Mesenchymal stem cell (in vitro differentiated cells and primary cell): ENCODE results near the gene PNKD.
A peak's percentile ranks its signal among the peaks of the same experiment; 100 is the strongest.

Experiments
- DNase-seq: peaks from one replicate; pipeline ENCODE4 v3.0.0-alpha.2; 2013
- H2AFZ ChIP-seq: one replicate; pipeline ENCODE4 v1.6.1; 2013; ENCODE audit warnings: low read depth, mild to moderate bottlenecking, control low read depth, inconsistent platforms, low read length, moderate library complexity
- H2AK5ac ChIP-seq: 2 replicates; pipeline ENCODE4 v1.6.1; 2013; ENCODE audit warnings: low read length, moderate library complexity, mild to moderate bottlenecking, inconsistent platforms; ENCODE audit not compliant: severe bottlenecking
- H2BK120ac ChIP-seq: one replicate; pipeline ENCODE4 v1.6.1; 2013; ENCODE audit warnings: low read depth, mild to moderate bottlenecking, inconsistent platforms, low read length, moderate library complexity
- H2BK12ac ChIP-seq, 2 experiments: one replicate each; pipeline ENCODE4 v1.6.1; 2013; ENCODE audit warnings: inconsistent platforms in 2 of 2, low read length in 2 of 2, mild to moderate bottlenecking in 2 of 2, moderate library complexity in 2 of 2, control low read depth in 1 of 2
- H2BK15ac ChIP-seq: one replicate; pipeline ENCODE4 v1.6.1; 2013; ENCODE audit warnings: mild to moderate bottlenecking, low read depth, inconsistent platforms; ENCODE audit not compliant: poor library complexity, severe bottlenecking
- H2BK5ac ChIP-seq: 2 replicates; pipeline ENCODE4 v1.6.1; 2013; ENCODE audit warnings: low read depth, mild to moderate bottlenecking, low read length, control low read depth, inconsistent platforms; ENCODE audit not compliant: poor library complexity, severe bottlenecking
- H3K14ac ChIP-seq, 2 experiments: one replicate each; pipeline ENCODE4 v1.6.1; 2013; ENCODE audit warnings: inconsistent platforms in 2 of 2, low read length in 2 of 2, control low read depth in 1 of 2, mild to moderate bottlenecking in 1 of 2, moderate library complexity in 1 of 2
- H3K18ac ChIP-seq, 2 experiments: one replicate each; pipeline ENCODE4 v1.6.1; 2013; ENCODE audit warnings: inconsistent platforms in 2 of 2, low read length in 2 of 2, control low read depth in 1 of 2, low read depth in 1 of 2, mild to moderate bottlenecking in 1 of 2
- H3K23ac ChIP-seq, 2 experiments: one replicate each; pipeline ENCODE4 v1.6.1; 2013; ENCODE audit warnings: inconsistent platforms in 2 of 2, low read length in 2 of 2, mild to moderate bottlenecking in 2 of 2, moderate library complexity in 2 of 2, control low read depth in 1 of 2
- H3K27ac ChIP-seq: 2 replicates; pipeline ENCODE4 v1.5.1; 2013; ENCODE audit warnings: mild to moderate bottlenecking, moderate library complexity, low read length, control low read depth, inconsistent platforms; ENCODE audit not compliant: poor library complexity, severe bottlenecking
- H3K27me3 ChIP-seq, 2 experiments: 2 replicates each; pipeline versions ENCODE4 v1.6.1 to v1.7.0; 2013; ENCODE audit warnings: low read length in 2 of 2, mild to moderate bottlenecking in 2 of 2, moderate library complexity in 2 of 2, control low read depth in 1 of 2, inconsistent platforms in 1 of 2; ENCODE audit not compliant: control insufficient read depth in 1 of 2, insufficient read depth in 1 of 2
- H3K36me3 ChIP-seq, 2 experiments: 2 replicates each; pipeline versions ENCODE4 v1.6.1 to v1.7.0; 2013; ENCODE audit warnings: low read length in 2 of 2, control low read depth in 1 of 2, inconsistent platforms in 1 of 2, low read depth in 1 of 2, mild to moderate bottlenecking in 1 of 2; ENCODE audit not compliant: insufficient read depth in 2 of 2, control insufficient read depth in 1 of 2
- H3K4ac ChIP-seq, 2 experiments: one replicate each; pipeline ENCODE4 v1.6.1; 2013; ENCODE audit warnings: inconsistent platforms in 2 of 2, low read length in 2 of 2, mild to moderate bottlenecking in 2 of 2, moderate library complexity in 2 of 2, control low read depth in 1 of 2, low read depth in 1 of 2
- H3K4me1 ChIP-seq: 2 replicates; pipeline ENCODE4 v1.6.1; 2013; ENCODE audit warnings: low read depth, low read length, control low read depth; ENCODE audit not compliant: control insufficient read depth, insufficient read depth
- H3K4me2 ChIP-seq: 2 replicates; pipeline ENCODE4 v1.6.1; 2013; ENCODE audit warnings: low read length, mild to moderate bottlenecking, inconsistent platforms; ENCODE audit not compliant: poor library complexity, severe bottlenecking
- H3K4me3 ChIP-seq, 2 experiments: 2 replicates each; pipeline versions ENCODE4 v1.5.1 to v1.7.0; 2013; ENCODE audit warnings: low read length in 2 of 2, mild to moderate bottlenecking in 2 of 2, control low read depth in 1 of 2, low read depth in 1 of 2; ENCODE audit not compliant: insufficient read depth in 1 of 2
- H3K79me1 ChIP-seq: replicated peaks from 2 replicates; pipeline ENCODE4 v1.6.1; 2013; ENCODE audit warnings: mild to moderate bottlenecking, control low read depth, low read length, inconsistent platforms; ENCODE audit not compliant: poor library complexity, severe bottlenecking
- H3K9ac ChIP-seq: 2 replicates; pipeline ENCODE4 v1.7.0; 2013; ENCODE audit warnings: mild to moderate bottlenecking, low read length, moderate library complexity
- H3K9me3 ChIP-seq: 2 replicates; pipeline ENCODE4 v1.7.0; 2013; ENCODE audit warnings: mild to moderate bottlenecking, low read length; ENCODE audit not compliant: control insufficient read depth
- H4K8ac ChIP-seq: one replicate; pipeline ENCODE4 v1.6.1; 2013; ENCODE audit warnings: inconsistent platforms, mild to moderate bottlenecking, low read length, moderate library complexity
- H4K91ac ChIP-seq: one replicate; pipeline ENCODE4 v1.6.1; 2013; ENCODE audit warnings: mild to moderate bottlenecking, low read length, inconsistent platforms
- WGBS: methylation state at CpG from one replicate; pipeline ENCODE4 v1.1.7; 2013; ENCODE audit warnings: mixed read lengths; 5-methylcytosine and 5-hydroxymethylcytosine counted together

Gene PNKD

DNA sequence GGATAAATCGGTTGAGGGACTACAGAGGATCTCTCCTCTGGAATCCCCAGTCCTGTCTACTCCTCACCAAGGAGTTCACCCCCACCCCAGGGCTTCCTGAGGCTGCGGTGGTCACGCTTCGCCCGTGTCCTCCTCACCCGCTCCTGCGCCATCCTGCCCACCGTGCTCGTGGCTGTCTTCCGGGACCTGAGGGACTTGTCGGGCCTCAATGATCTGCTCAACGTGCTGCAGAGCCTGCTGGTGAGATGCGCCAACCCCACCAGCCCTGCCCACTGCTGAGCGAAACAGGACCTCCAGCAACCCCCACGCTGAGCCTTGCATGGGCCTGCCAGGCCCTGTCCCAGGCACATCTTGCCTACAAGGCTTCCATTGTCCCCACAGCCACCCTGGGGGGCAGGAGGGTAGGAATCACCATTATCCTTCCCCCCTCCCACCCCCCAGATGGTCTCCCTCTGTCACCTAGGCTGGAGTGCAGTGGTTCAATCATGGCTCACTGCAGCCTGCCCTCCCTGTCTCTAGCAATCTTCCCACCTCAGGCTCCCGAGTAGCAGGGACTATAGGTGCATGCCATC is 122.7 kb downstream of the PNKD start:
- H3K14ac ChIP-seq, result no peak overlapping the region
- no peak overlapping the region for H3K23ac ChIP-seq
- H3K4me2 ChIP-seq, result no peak overlapping the region
- peaks cover 25% of the 10 kb centered on the region for H3K4me1 ChIP-seq
- no peak overlapping the region for H4K8ac ChIP-seq
- peaks cover 0 to 3% of the 10 kb centered on the region in 2 experiments for H3K27me3 ChIP-seq
- no peaks in the 10 kb centered on the region for H3K36me3 ChIP-seq
- no peak overlapping the region for H2BK12ac ChIP-seq
- peak overlapping the region; percentile 67 for H4K91ac ChIP-seq
- DNase-seq, result no peak
- H2BK15ac ChIP-seq, result no peak overlapping the region
- no peak overlapping the region for H3K18ac ChIP-seq
- H3K9ac ChIP-seq, result no peak overlapping the region
- H2BK120ac ChIP-seq, result no peak overlapping the region
- no peaks in the 10 kb centered on the region for H3K79me1 ChIP-seq
- H3K4ac ChIP-seq, result no peak overlapping the region
- H2BK5ac ChIP-seq, result no peak overlapping the region
- no peak overlapping the region for H3K27ac ChIP-seq
- H2AK5ac ChIP-seq, result no peak overlapping the region
- H2AFZ ChIP-seq, result no peak overlapping the region
- 89% methylated on average over 16 of the region's 16 CpGs for WGBS
- no peaks in the 10 kb centered on the region for H3K9me3 ChIP-seq
- H3K4me3 ChIP-seq, result no peak overlapping the region

DNA sequence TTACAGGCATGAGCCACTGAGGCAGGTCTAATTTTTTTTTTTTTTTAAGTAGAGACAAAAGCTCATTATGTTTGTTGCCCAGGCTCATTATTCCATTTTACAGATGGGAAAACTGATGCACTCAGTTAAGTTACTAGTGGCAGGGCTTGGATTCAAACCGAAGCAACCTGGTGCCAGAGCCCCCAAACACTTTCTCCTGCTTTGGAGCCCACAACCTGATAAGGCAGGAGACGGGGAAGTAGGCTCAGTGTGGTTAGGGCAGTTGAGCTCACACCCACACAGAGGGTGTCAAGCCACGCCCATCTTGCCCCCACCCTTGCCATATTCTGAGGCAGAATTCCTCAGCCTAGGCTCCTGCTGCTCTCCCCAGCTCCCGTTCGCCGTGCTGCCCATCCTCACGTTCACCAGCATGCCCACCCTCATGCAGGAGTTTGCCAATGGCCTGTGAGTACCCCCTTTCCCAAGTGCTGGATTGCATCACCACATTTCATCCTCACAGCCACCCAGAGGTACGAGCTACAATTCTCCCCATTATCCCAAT is 123.5 kb downstream of the PNKD start:
- 65% methylated on average over 8 of the region's 8 CpGs for WGBS

DNA sequence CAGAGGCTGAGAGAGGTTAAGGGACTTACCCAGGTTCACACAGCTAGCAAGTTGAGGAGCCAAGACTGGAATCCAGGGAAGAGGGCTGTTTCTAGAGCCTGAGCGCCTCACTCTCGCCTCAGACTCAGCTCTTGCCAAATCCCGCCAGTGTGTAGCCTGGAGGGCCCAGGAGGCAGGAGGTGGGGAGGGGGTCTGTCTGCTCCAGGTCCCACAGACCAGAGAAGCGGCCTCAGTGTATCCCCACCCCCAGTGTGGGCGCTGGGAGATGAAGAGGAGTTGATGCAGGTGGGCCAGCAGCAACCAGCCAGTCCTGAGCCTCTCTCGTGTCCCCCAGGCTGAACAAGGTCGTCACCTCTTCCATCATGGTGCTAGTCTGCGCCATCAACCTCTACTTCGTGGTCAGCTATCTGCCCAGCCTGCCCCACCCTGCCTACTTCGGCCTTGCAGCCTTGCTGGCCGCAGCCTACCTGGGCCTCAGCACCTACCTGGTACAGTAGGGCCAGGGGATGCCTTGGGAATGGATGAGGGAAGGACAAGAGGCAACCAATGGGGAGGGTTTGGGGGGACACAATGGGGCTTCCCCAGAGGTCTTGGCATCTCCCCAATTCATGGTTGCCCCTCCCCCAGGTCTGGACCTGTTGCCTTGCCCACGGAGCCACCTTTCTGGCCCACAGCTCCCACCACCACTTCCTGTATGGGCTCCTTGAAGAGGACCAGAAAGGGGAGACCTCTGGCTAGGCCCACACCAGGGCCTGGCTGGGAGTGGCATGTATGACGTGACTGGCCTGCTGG is 124.2 kb downstream of the PNKD start:
- Histone ChIP-seq H2BK120ac (no peak overlapping the region), H3K36me3 (no peaks in the 10 kb centered on the region), H3K27ac (no peak overlapping the region), H3K14ac (no peak overlapping the region), H3K4me1 (peaks cover 37% of the 10 kb centered on the region), H3K79me1 (no peaks in the 10 kb centered on the region), H2BK5ac (no peak overlapping the region), H3K27me3 (peaks cover 0 to 3% of the 10 kb centered on the region in 2 experiments), H2AK5ac (no peak overlapping the region), H3K18ac (no peak overlapping the region), H2BK12ac (peak overlapping the region; percentile 12 to 59), H3K9ac (no peak overlapping the region), H3K9me3 (no peaks in the 10 kb centered on the region), H3K4ac (peak overlapping the region in 1 of 2 experiments; percentile 75), H3K4me3 (no peak overlapping the region), H2AFZ (no peak overlapping the region), H4K8ac (peak overlapping the region; percentile 48), H4K91ac (peak overlapping the region; percentile 55), H3K23ac (no peak overlapping the region), H3K4me2 (no peak overlapping the region), H2BK15ac (peak overlapping the region; percentile 33)
- 94% methylated on average over 13 of the region's 13 CpGs for WGBS
- DNase-seq, result no peak

More for the DNA sequence above, 123.5 kb downstream of the PNKD start:
- peak overlapping the region; percentile 55 for H4K91ac ChIP-seq
- no peak overlapping the region for H3K4me2 ChIP-seq
- H3K4ac ChIP-seq, result peak overlapping the region in 1 of 2 experiments; percentile 51
- no peak overlapping the region for H3K4me3 ChIP-seq
- peaks cover 0 to 3% of the 10 kb centered on the region in 2 experiments for H3K27me3 ChIP-seq
- H3K9ac ChIP-seq, result no peak overlapping the region
- H3K79me1 ChIP-seq, result no peaks in the 10 kb centered on the region
- no peak overlapping the region for H2AK5ac ChIP-seq
- H2AFZ ChIP-seq, result no peak overlapping the region
- no peaks in the 10 kb centered on the region for H3K9me3 ChIP-seq
- H3K18ac ChIP-seq, result no peak overlapping the region
- no peak overlapping the region for H2BK5ac ChIP-seq
- H3K4me1 ChIP-seq, result peaks cover 32% of the 10 kb centered on the region
- no peaks in the 10 kb centered on the region for H3K36me3 ChIP-seq
- peak overlapping the region in 1 of 2 experiments; percentile 3 for H2BK12ac ChIP-seq
- peak overlapping the region in 1 of 2 experiments; percentile 54 for H3K23ac ChIP-seq
- no peak overlapping the region for H3K27ac ChIP-seq
- no peak overlapping the region for H4K8ac ChIP-seq
- no peak overlapping the region for H3K14ac ChIP-seq
- no peak overlapping the region for H2BK120ac ChIP-seq
- peak overlapping the region; percentile 33 for H2BK15ac ChIP-seq
- DNase-seq, result no peak

DNA sequence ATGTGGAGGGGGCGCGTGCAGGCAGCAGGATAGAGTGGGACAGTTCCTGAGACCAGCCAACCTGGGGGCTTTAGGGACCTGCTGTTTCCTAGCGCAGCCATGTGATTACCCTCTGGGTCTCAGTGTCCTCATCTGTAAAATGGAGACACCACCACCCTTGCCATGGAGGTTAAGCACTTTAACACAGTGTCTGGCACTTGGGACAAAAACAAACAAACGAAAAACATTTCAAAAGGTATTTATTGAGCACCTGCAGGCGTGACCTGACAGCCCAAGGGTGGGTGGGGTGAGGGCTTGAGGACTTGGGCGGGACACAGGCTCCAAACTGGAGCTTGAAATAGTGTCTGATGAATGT is 124.7 kb downstream of the PNKD start:
- WGBS, result 100% methylated on average over 4 of the region's 6 CpGs
- no peak overlapping the region for H3K23ac ChIP-seq

More for the DNA sequence above, 124.7 kb downstream of the PNKD start:
- Histone ChIP-seq H3K27ac (no peak overlapping the region), H3K14ac (no peak overlapping the region), H3K36me3 (no peaks in the 10 kb centered on the region), H3K79me1 (no peaks in the 10 kb centered on the region), H3K4me1 (peaks cover 37% of the 10 kb centered on the region), H3K4me2 (no peak overlapping the region), H4K91ac (peak overlapping the region; percentile 18), H3K4ac (peak overlapping the region in 1 of 2 experiments; percentile 75), H3K9ac (peak overlapping the region; percentile 93), H2BK12ac (no peak overlapping the region), H3K18ac (no peak overlapping the region), H2BK5ac (no peak overlapping the region), H2BK15ac (no peak overlapping the region), H3K4me3 (peak overlapping the region in 1 of 2 experiments; percentile 84), H2BK120ac (no peak overlapping the region), H4K8ac (no peak overlapping the region), H2AFZ (no peak overlapping the region), H3K27me3 (no peaks in the 10 kb centered on the region), H2AK5ac (no peak overlapping the region), H3K9me3 (no peaks in the 10 kb centered on the region)
- DNase-seq, result no peak
